Measurements from ENCODE around the gene NR1D2. TPM values are rescaled to one million over a fixed set of nuclear protein-coding genes. Genes with fewer than 3 reads are reported as not detected.
A peak's percentile ranks its signal among the peaks of the same experiment; 100 is the strongest.

Gene NR1D2
- total RNA-seq, 3 donors from 2014 or later (not counting 1 experiment from before 2014, with no cell fraction given), result 72.5 to 94.2 (median 92.1) TPM

GRCh38 chr3:23941440-23941839 lies 3.6 kb upstream of the NR1D2 start:
- intact Hi-C loops (cut with micrococcal nuclease), result loop anchor here (10.0 kb wide), 1 partner anchor 137 kb away; the partner anchor contains the start of gene UBE2E1
- Histone ChIP-seq H3K4me1 (ENCODE audit: control insufficient read depth, insufficient read depth, low read length) (peaks cover 10% of the 10 kb centered on the region), H3K9me3 (ENCODE audit: control insufficient read depth, insufficient read depth, low read length) (no peaks in the 10 kb centered on the region), H3K27me3 (ENCODE audit: control insufficient read depth, insufficient read depth, low read length) (no peaks in the 10 kb centered on the region), H3K36me3 (ENCODE audit: control insufficient read depth, insufficient read depth, low read length) (no peaks in the 10 kb centered on the region), H3K27ac (ENCODE audit: low read length) (no peak overlapping the region), H3K4me3 (ENCODE audit: low read length) (no peak overlapping the region)
- Mint-ChIP-seq H3K36me3 (no peaks in the 10 kb centered on the region), H3K27ac (no peak overlapping the region), H3K9me3 (no peaks in the 10 kb centered on the region), H3K27me3 (ENCODE audit: low read depth in 2 of 2) (peaks cover 5 to 11% of the 10 kb centered on the region in 2 donors), H3K4me3 (no peak overlapping the region), H3K4me1 (peaks cover 7 to 12% of the 10 kb centered on the region in 2 donors)
- WGBS (ENCODE audit: insufficient coverage), result 97% methylated on average over 4 of the region's 4 CpGs
- DNase-seq (no peak), ATAC-seq (no peak)
- no peak for TF ChIP-seq CTCF (IDR thresholded peaks at IDR 0.05)

- Mint-ChIP-seq H3K4me1 (peaks cover 12 to 17% of the 10 kb centered on the region in 2 donors), H3K36me3 (no peaks in the 10 kb centered on the region), H3K27me3 (ENCODE audit: low read depth in 2 of 2) (peaks cover under 1 to 2% of the 10 kb centered on the region in 2 donors), H3K27ac (peak overlapping the region in 1 of 2 donors; percentile 92), H3K9me3 (no peaks in the 10 kb centered on the region), H3K4me3 (no peak overlapping the region)
- Histone ChIP-seq H3K36me3 (ENCODE audit: control insufficient read depth, insufficient read depth, low read length) (no peaks in the 10 kb centered on the region), H3K4me3 (ENCODE audit: low read length) (no peak overlapping the region), H3K4me1 (ENCODE audit: control insufficient read depth, insufficient read depth, low read length) (peaks cover 15% of the 10 kb centered on the region), H3K9me3 (ENCODE audit: control insufficient read depth, insufficient read depth, low read length) (no peaks in the 10 kb centered on the region), H3K27me3 (ENCODE audit: control insufficient read depth, insufficient read depth, low read length) (no peaks in the 10 kb centered on the region), H3K27ac (ENCODE audit: low read length) (no peak overlapping the region)
- intact Hi-C loops (cut with micrococcal nuclease), result loop anchor here (10.0 kb wide), 1 partner anchor 138 kb away; the partner anchor contains the start of gene UBE2E1
- DNase-seq (no peak), ATAC-seq (no peak)
- 96% methylated on average over 11 of the region's 11 CpGs for WGBS (ENCODE audit: insufficient coverage)
- no peak for TF ChIP-seq CTCF (IDR thresholded peaks at IDR 0.05)
Observed at GRCh38 chr3:23942546-23942945, 2.5 kb upstream of the NR1D2 start.

- Mint-ChIP-seq H3K27ac (peak overlapping the region; percentile 92 to 97), H3K9me3 (no peaks in the 10 kb centered on the region), H3K4me1 (peaks cover 19 to 26% of the 10 kb centered on the region in 2 donors), H3K27me3 (ENCODE audit: low read depth in 2 of 2) (no peaks in the 10 kb centered on the region), H3K4me3 (peak overlapping the region; percentile 96), H3K36me3 (no peaks in the 10 kb centered on the region)
- Histone ChIP-seq H3K27ac (ENCODE audit: low read length) (no peak overlapping the region), H3K4me3 (ENCODE audit: low read length) (peak overlapping the region; percentile 93), H3K4me1 (ENCODE audit: control insufficient read depth, insufficient read depth, low read length) (peaks cover 15% of the 10 kb centered on the region), H3K36me3 (ENCODE audit: control insufficient read depth, insufficient read depth, low read length) (no peaks in the 10 kb centered on the region), H3K9me3 (ENCODE audit: control insufficient read depth, insufficient read depth, low read length) (no peaks in the 10 kb centered on the region), H3K27me3 (ENCODE audit: control insufficient read depth, insufficient read depth, low read length) (no peaks in the 10 kb centered on the region)
- no peak for ATAC-seq
- TF ChIP-seq CTCF (IDR thresholded peaks at IDR 0.05), result no peak
- 14% methylated on average over 12 of the region's 13 CpGs for WGBS (ENCODE audit: insufficient coverage)
- DNase-seq, result peak in 1 of 2 donors; percentile 41
- intact Hi-C loops (cut with micrococcal nuclease), result loop anchor here (10.0 kb wide), 1 partner anchor 139 kb away; the partner anchor contains the start of gene UBE2E1
Observed at GRCh38 chr3:23944007-23944783, 891 bp upstream of the NR1D2 start.
